ENCODE data around the gene FAM187B. TPM values are rescaled to one million over a fixed set of nuclear protein-coding genes. Genes with fewer than 3 reads are reported as not detected.
A peak's percentile ranks its signal among the peaks of the same experiment; 100 is the strongest.

Gene FAM187B
- total and polyA plus RNA-seq, 4 experiments from 2014 or later, result not detected

DNA sequence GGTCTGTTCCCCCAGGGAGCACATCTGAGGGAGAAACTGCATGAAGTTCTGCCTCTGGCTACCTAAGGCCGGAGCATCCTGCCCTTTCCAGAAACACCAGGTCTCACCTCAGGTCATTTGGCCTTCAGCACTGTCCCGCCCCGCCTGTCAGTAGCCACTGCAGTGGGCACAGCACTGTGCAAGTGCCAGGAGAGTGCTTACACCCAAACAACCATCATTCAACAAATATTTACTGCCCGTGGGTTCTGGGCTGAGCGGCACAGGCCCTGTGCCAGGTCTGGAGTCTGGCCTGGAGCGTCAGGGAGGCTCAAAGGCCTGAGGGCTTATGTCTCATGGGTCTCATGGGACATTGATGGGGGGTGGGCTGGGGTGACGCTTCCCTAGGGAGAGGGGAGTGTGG is 43.0 kb upstream of the FAM187B start:
- Histone ChIP-seq H3K27ac (ENCODE audit: low read depth, low read length) (no peak overlapping the region), H3K27me3 (ENCODE audit: insufficient read depth, low read length) (no peaks in the 10 kb centered on the region), H3K4me1 (ENCODE audit: insufficient read depth, low read length) (peaks cover 27% of the 10 kb centered on the region), H3K4me3 (ENCODE audit: low read length in 2 of 2) (no peak overlapping the region), H3K9me3 (ENCODE audit: control insufficient read depth in 1 of 2, low read length in 2 of 2) (no peaks in the 10 kb centered on the region), H3K36me3 (ENCODE audit: insufficient read depth, low read length) (peaks cover 45% of the 10 kb centered on the region)
- DNase-seq, result no peak
- peaks cover 36 to 57% of the 10 kb centered on the region in 2 donors for H3K36me3 Mint-ChIP-seq
- peaks cover 15 to 40% (median 27%) of the 10 kb centered on the region in 4 donors for H3K4me1 Mint-ChIP-seq
- H3K27ac Mint-ChIP-seq, result peak overlapping the region in 6 of 7 donors; percentile 25 to 86 (median 72)
- POLR2A ChIA-PET (ENCODE audit: partially characterized antibody), result interaction anchor here (0.7 to 1.2 kb wide), 2 partner anchors 13 to 34 kb away, joined by 3 to 4 read pairs; no protein-coding TSS in a partner anchor
- peak overlapping the region in 5 of 8 donors; percentile 17 to 50 (median 36) for H3K4me3 Mint-ChIP-seq
- H3K27me3 Mint-ChIP-seq, result no peaks in the 10 kb centered on the region
- intact Hi-C loops (cut with micrococcal nuclease), result no loop called here
- peaks cover 0 to 2% (median 0%) of the 10 kb centered on the region in 8 donors for H3K9me3 Mint-ChIP-seq
- CTCF ChIA-PET (ENCODE audit: partially characterized antibody), result interaction anchor here (1.4 kb wide), 1 partner anchor 223 kb away, joined by 5 read pairs; no protein-coding TSS in a partner anchor

DNA sequence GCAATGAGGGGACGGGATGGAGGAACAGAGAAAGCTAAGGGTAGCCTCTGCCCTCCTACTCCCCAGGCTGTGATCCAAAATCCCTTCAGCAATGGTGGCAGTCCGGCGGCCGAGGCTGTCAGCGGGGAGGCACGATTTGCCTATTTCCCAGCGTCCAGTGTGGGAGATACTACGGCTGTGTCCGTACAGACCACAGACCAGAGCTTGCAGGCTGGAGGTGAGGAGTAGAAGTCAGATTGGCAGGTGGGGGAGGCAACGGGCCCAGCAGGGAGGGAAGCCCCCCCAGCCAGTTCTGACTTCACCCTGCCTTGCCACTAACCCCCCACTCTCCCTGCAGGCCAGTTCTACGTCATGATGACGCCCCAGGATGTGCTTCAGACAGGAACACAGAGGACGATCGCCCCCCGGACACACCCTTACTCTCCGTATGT is 41.9 kb upstream of the FAM187B start:
- Histone ChIP-seq H3K4me3 (ENCODE audit: low read length in 2 of 2) (peak overlapping the region in 1 of 2 donors; percentile 17), H3K27ac (ENCODE audit: low read depth, low read length) (no peak overlapping the region), H3K36me3 (ENCODE audit: insufficient read depth, low read length) (peaks cover 41% of the 10 kb centered on the region), H3K9me3 (ENCODE audit: control insufficient read depth in 1 of 2, low read length in 2 of 2) (no peaks in the 10 kb centered on the region), H3K27me3 (ENCODE audit: insufficient read depth, low read length) (no peaks in the 10 kb centered on the region), H3K4me1 (ENCODE audit: insufficient read depth, low read length) (peaks cover 37% of the 10 kb centered on the region)
- peaks cover 22 to 47% (median 34%) of the 10 kb centered on the region in 4 donors for H3K4me1 Mint-ChIP-seq
- H3K9me3 Mint-ChIP-seq, result peaks cover 0 to under 1% (median 0%) of the 10 kb centered on the region in 8 donors
- H3K27me3 Mint-ChIP-seq, result no peaks in the 10 kb centered on the region
- peak in 1 of 5 donors; percentile 50 for DNase-seq
- ChIA-PET CTCF (ENCODE audit: partially characterized antibody) (interaction anchor here (1.2 to 1.6 kb wide), 4 partner anchors 14 to 198 kb away, joined by 3 to 5 read pairs (median 4); no protein-coding TSS in a partner anchor), POLR2A (ENCODE audit: partially characterized antibody) (interaction anchor here (1.3 to 7.5 kb wide), 4 partner anchors 14 to 64 kb away, joined by 3 to 95 read pairs (median 13); no protein-coding TSS in a partner anchor)
- H3K27ac Mint-ChIP-seq, result peak overlapping the region in 3 of 7 donors; percentile 66 to 86 (median 83)
- intact Hi-C loops (cut with micrococcal nuclease), result no loop called here
- peaks cover 35 to 57% of the 10 kb centered on the region in 2 donors for H3K36me3 Mint-ChIP-seq
- H3K4me3 Mint-ChIP-seq, result peak overlapping the region; percentile 57 to 83 (median 76)

DNA sequence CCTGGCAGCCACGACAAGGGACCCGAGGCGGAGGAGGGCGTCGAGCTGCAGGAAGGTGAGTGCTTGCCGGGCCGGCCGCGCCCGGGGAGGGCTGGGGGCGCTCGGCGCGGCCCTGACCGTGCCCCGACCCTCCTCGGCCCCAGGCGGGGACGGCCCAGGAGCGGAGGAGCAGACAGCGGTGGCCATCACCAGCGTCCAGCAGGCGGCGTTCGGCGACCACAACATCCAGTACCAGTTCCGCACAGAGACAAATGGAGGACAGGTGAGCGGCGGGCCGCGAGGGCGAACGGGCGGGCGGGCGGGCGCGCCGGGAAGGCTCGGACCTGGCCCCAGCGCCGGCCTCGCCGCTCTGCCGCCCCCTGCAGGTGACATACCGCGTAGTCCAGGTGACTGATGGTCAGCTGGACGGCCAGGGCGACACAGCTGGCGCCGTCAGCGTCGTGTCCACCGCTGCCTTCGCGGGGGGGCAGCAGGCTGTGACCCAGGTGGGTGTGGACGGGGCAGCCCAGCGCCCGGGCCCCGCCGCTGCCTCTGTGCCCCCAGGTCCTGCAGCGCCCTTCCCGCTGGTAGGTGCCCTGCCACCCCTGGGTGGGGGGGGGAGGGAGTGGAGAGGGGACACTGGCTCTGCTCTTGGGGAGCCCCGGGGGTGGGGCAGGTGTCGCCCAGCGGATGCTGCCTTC is 41.0 kb upstream of the FAM187B start:
- peak overlapping the region; percentile 65 to 83 (median 77) for H3K4me3 Mint-ChIP-seq
- no peaks in the 10 kb centered on the region for H3K9me3 Mint-ChIP-seq
- H3K27ac Mint-ChIP-seq, result peak overlapping the region; percentile 61 to 86 (median 77)
- intact Hi-C loops (cut with micrococcal nuclease), result loop anchor here (1.0 to 2.0 kb wide), 7 partner anchors 33 to 226 kb away; partner anchors contain the start of genes FFAR1 and FXYD7
- Histone ChIP-seq H3K4me3 (ENCODE audit: low read length in 2 of 2) (peak overlapping the region in 1 of 2 donors; percentile 41), H3K9me3 (ENCODE audit: control insufficient read depth in 1 of 2, low read length in 2 of 2) (no peaks in the 10 kb centered on the region), H3K27ac (ENCODE audit: low read depth, low read length) (peak overlapping the region; percentile 41), H3K4me1 (ENCODE audit: insufficient read depth, low read length) (peaks cover 37% of the 10 kb centered on the region), H3K27me3 (ENCODE audit: insufficient read depth, low read length) (no peaks in the 10 kb centered on the region), H3K36me3 (ENCODE audit: insufficient read depth, low read length) (peaks cover 41% of the 10 kb centered on the region)
- no peaks in the 10 kb centered on the region for H3K27me3 Mint-ChIP-seq
- CTCF ChIA-PET (ENCODE audit: partially characterized antibody), result interaction anchor here (1.1 to 1.6 kb wide), 4 partner anchors 15 to 155 kb away, joined by 3 to 5 read pairs (median 4); no protein-coding TSS in a partner anchor
- H3K36me3 Mint-ChIP-seq, result peaks cover 34 to 60% of the 10 kb centered on the region in 2 donors
- POLR2A ChIA-PET (ENCODE audit: partially characterized antibody), result interaction anchor here (0.8 to 7.5 kb wide), 15 partner anchors 8 to 146 kb away, joined by 3 to 95 read pairs (median 6); partner anchors contain the start of genes FXYD5 and FXYD7
- DNase-seq, result peak; percentile 68 to 74 (median 70)
- H3K4me1 Mint-ChIP-seq, result peaks cover 20 to 53% (median 38%) of the 10 kb centered on the region in 4 donors

DNA sequence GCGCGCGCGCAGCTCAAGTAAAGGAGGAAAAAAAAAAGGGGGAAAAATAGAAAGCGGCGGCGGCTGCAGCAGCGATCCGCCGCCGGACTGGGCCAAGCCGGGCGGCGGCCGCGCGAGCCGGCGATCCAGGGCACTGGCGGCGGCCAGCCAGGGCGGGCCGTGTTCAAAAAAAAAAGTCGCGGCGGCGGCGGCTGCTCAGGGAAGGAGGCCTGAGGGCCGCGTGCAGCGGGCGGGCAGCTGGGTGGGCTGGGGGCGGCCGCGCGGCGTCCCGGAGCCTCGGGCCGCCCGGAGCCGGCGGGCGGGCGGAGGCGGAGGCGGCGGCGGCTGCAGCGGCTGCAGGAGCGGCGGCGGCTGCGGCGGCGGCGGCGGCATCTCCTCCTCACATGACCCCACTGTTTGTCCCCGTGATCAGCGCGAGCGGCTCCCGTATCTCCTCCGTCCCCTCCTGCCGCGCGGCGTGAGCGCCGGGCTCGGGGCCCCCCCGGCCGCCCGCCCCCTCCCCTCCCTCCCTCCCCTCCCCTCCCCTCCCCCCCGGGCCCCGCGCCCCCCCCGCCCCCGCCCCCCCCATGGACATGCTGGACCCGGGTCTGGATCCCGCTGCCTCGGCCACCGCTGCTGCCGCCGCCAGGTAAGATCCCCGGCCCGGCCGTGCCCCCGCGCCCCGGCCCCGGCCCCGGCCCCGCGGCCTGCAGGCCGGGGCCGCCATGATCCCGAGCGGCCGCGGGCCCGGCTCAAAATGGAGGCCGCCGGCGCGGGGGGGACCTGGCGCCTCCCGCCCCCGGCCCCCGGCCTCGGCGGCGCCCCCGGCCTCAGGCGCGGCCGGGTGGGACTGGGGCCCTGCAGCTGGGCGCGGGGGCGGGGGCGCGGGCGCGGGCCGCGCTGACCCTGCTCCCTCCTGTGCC is 40.2 kb upstream of the FAM187B start, which contains the start of gene USF2:
TSS of gene USF2 (plus strand) at position 427 of the 902 bp plus-strand sequence. CDS start at position 567, 140 bp downstream.
- ChIA-PET CTCF (ENCODE audit: partially characterized antibody) (interaction anchor here (0.7 to 2.1 kb wide), 5 partner anchors 28 to 154 kb away, joined by 3 to 7 read pairs (median 4); no protein-coding TSS in a partner anchor), POLR2A (ENCODE audit: partially characterized antibody) (interaction anchor here (0.6 to 7.5 kb wide), 22 partner anchors 9 to 305 kb away, joined by 3 to 95 read pairs (median 6); partner anchors contain the start of genes FXYD5, FXYD7 and SCN1B)
- no peaks in the 10 kb centered on the region for H3K27me3 ChIP-seq (ENCODE audit: insufficient read depth, low read length)
- H3K4me1 Mint-ChIP-seq, result peaks cover 20 to 48% (median 35%) of the 10 kb centered on the region in 4 donors
- peak within 1 kb of the TSS; percentile 93 to 97 (median 96) for H3K4me3 Mint-ChIP-seq
- H3K4me3 ChIP-seq (ENCODE audit: low read length in 2 of 2), result peak within 1 kb of the TSS; percentile 42 to 56
- peaks cover 27 to 59% of the 10 kb centered on the region in 2 donors for H3K36me3 Mint-ChIP-seq
- peak within 1 kb of the TSS; percentile 76 for H3K27ac ChIP-seq (ENCODE audit: low read depth, low read length)
- H3K36me3 ChIP-seq (ENCODE audit: insufficient read depth, low read length), result peaks cover 33% of the 10 kb centered on the region
- H3K27me3 Mint-ChIP-seq, result no peaks in the 10 kb centered on the region
- intact Hi-C loops (cut with micrococcal nuclease), result loop anchor here (1.0 to 2.0 kb wide), 7 partner anchors 32 to 227 kb away; partner anchors contain the start of genes FFAR1 and FXYD7
- peak within 1 kb of the TSS; percentile 93 to 99 (median 97) for H3K27ac Mint-ChIP-seq
- no peaks in the 10 kb centered on the region for H3K9me3 ChIP-seq (ENCODE audit: control insufficient read depth in 1 of 2, low read length in 2 of 2)
- peak; percentile 62 to 80 (median 67) for DNase-seq
- peaks cover 37% of the 10 kb centered on the region for H3K4me1 ChIP-seq (ENCODE audit: insufficient read depth, low read length)
- no peaks in the 10 kb centered on the region for H3K9me3 Mint-ChIP-seq

DNA sequence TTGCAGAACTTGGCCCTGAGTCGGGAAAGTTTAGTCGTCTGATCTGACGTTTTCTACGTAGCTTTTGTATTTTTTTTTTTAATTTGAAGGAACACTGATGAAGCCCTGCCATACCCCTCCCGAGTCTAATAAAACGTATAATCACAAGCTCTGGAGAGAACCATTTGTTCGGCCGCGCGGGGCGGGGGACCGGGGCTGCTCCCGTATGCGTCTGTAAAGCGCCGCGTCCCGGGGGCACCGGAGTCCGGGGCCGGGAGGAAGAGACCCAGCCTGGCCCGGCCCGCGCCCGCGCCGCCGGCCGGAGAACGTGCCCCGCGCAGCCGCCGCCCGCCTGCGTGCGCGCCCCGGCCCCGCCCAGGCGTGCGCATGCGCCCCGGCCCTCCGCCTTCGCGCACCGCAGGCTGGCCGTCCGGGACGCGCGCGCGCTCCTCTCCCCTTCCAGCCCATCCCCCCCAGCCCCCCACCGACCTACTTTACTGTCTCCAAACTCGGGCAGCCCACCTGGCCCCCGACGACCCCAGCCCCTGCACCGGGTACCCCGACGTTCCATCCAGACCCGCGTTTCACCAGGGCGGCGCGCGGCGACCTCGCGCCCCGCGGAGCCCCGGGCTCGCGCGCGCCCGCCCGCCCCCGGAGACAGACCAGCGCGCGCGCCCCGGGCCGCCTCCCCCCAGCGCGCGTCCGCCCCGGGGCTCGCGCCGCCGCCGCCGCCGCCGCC is 39.4 kb upstream of the FAM187B start:
- peak overlapping the region; percentile 42 to 56 for H3K4me3 ChIP-seq (ENCODE audit: low read length in 2 of 2)

More for the DNA sequence above, 39.4 kb upstream of the FAM187B start:
- Histone ChIP-seq H3K36me3 (ENCODE audit: insufficient read depth, low read length) (peaks cover 28% of the 10 kb centered on the region), H3K9me3 (ENCODE audit: control insufficient read depth in 1 of 2, low read length in 2 of 2) (no peaks in the 10 kb centered on the region), H3K4me1 (ENCODE audit: insufficient read depth, low read length) (peaks cover 37% of the 10 kb centered on the region), H3K27me3 (ENCODE audit: insufficient read depth, low read length) (no peaks in the 10 kb centered on the region), H3K27ac (ENCODE audit: low read depth, low read length) (peak overlapping the region; percentile 76)
- Mint-ChIP-seq H3K4me1 (peaks cover 17 to 43% (median 29%) of the 10 kb centered on the region in 4 donors), H3K27ac (peak overlapping the region; percentile 93 to 99 (median 97)), H3K4me3 (peak overlapping the region; percentile 93 to 97 (median 96)), H3K27me3 (no peaks in the 10 kb centered on the region), H3K9me3 (no peaks in the 10 kb centered on the region), H3K36me3 (peaks cover 23 to 52% of the 10 kb centered on the region in 2 donors)
- CTCF ChIA-PET (ENCODE audit: partially characterized antibody), result interaction anchor here (0.7 to 2.1 kb wide), 4 partner anchors 27 to 127 kb away, joined by 3 to 7 read pairs (median 4); no protein-coding TSS in a partner anchor
- POLR2A ChIA-PET (ENCODE audit: partially characterized antibody), result interaction anchor here (0.7 to 7.5 kb wide), 20 partner anchors 9 to 143 kb away, joined by 3 to 95 read pairs (median 7); partner anchors contain the start of genes FXYD5 and FXYD7
- intact Hi-C loops (cut with micrococcal nuclease), result loop anchor here (1.0 to 2.0 kb wide), 4 partner anchors 20 to 125 kb away; partner anchors contain the start of gene FXYD7
- peak; percentile 67 to 87 (median 81) for DNase-seq
